Vagina (tissue), 2 donors: ENCODE data around the gene DNAJC9. TPM values are rescaled to one million over a fixed set of nuclear protein-coding genes. Genes with fewer than 3 reads are reported as not detected.

Source experiments
- DNase-seq, 2 donors: peaks; one replicate each; pipeline ENCODE4 v3.0.0-alpha.2; 2017; ENCODE audit errors: extremely low spot score in 2 of 2
- H3K27ac ChIP-seq: fragments of 200-600 bp; sonication (generic); one replicate; pipeline ENCODE4 v1.5.1; 2019
- H3K27me3 ChIP-seq: fragments of 200-600 bp; sonication (generic); one replicate; pipeline ENCODE4 v1.5.1; 2019
- H3K36me3 ChIP-seq, 2 donors: fragments of 200-600 bp; sonication (generic); one replicate each; pipeline ENCODE4 v1.5.1; 2017 to 2019
- H3K4me1 ChIP-seq: fragments of 200-600 bp; sonication (generic); one replicate; pipeline ENCODE4 v1.5.1; 2019
- H3K4me3 ChIP-seq, 2 donors: fragments of 200-600 bp; sonication (generic); 1 replicate in 1 of 2; 2 replicates in 1 of 2; pipeline ENCODE4 v1.5.1; 2016 to 2019
- H3K9me3 ChIP-seq: fragments of 200-600 bp; sonication (generic); one replicate; pipeline ENCODE4 v1.5.1; 2019
- CTCF ChIP-seq, 3 experiments: fragments of 450-650 bp in 2 of 3; fragments of 200-600 bp in 1 of 3; sonication (generic) in 1 of 3; IDR thresholded peaks; one replicate each; pipeline ENCODE4 v1.5.1; 2017 to 2019; ENCODE audit warnings: antibody characterized with exemption in 3 of 3, mild to moderate bottlenecking in 2 of 3, moderate library complexity in 2 of 3
- POLR2A ChIP-seq, 2 donors: fragments of 450-650 bp; IDR thresholded peaks; one replicate each; pipeline ENCODE4 v1.6.1; 2017; ENCODE audit warnings: antibody characterized with exemption in 2 of 2, mild to moderate bottlenecking in 2 of 2, moderate library complexity in 2 of 2
- POLR2AphosphoS5 ChIP-seq, 2 donors: sonication (generic); formaldehyde crosslinking; IDR thresholded peaks; one replicate each; pipeline ENCODE4 v1.9.0; 2017; ENCODE audit warnings: antibody characterized with exemption in 2 of 2, mild to moderate bottlenecking in 2 of 2, low read depth in 1 of 2; ENCODE audit not compliant: insufficient read depth in 1 of 2
- intact Hi-C: fragments of 100-400 bp; cut with DNase I; formaldehyde crosslinking; loops from one replicate; pipeline ENCODE4 v1.15.1; 2023
- total RNA-seq: library from RNA; depleted of rRNA; stranded (reverse); fragments of >200 nt; gene quantifications from one replicate; pipeline ENCODE4 v1.2.3, GENCODE V29; 2016

Gene DNAJC9
- total RNA-seq, 1 donor from 2014 or later = 16.2 TPM

- DNase-seq = no peak
- H3K4me1 ChIP-seq = peaks cover 51% of the 10 kb centered on the region
- no peak for TF ChIP-seq CTCF (IDR thresholded peaks at IDR 0.05)
- no peak for TF ChIP-seq POLR2A (IDR thresholded peaks at IDR 0.05)
- TF ChIP-seq POLR2AphosphoS5 (IDR thresholded peaks at IDR 0.05; ENCODE audit: insufficient read depth in 1 of 2, low read depth in 1 of 2) = no peak
- peaks cover 0 to 21% of the 10 kb centered on the region in 2 donors for H3K36me3 ChIP-seq
- H3K9me3 ChIP-seq = no peaks in the 10 kb centered on the region
- H3K4me3 ChIP-seq = no peak overlapping the region
- peak overlapping the region; percentile 73 for H3K27ac ChIP-seq
- intact Hi-C loops = no loop called here
- no peaks in the 10 kb centered on the region for H3K27me3 ChIP-seq
Observed at GRCh38 chr10:73248259-73248724, 1.2 kb upstream of the DNAJC9 start.

- TF ChIP-seq CTCF (IDR thresholded peaks at IDR 0.05) (no peak), POLR2A (IDR thresholded peaks at IDR 0.05) (no peak), POLR2AphosphoS5 (IDR thresholded peaks at IDR 0.05; ENCODE audit: insufficient read depth in 1 of 2, low read depth in 1 of 2) (peak in 1 of 2 donors; percentile 30)
- peak overlapping the region; percentile 73 to 79 for H3K4me3 ChIP-seq
- no peaks in the 10 kb centered on the region for H3K27me3 ChIP-seq
- peak overlapping the region; percentile 73 for H3K27ac ChIP-seq
- H3K4me1 ChIP-seq = peaks cover 48% of the 10 kb centered on the region
- DNase-seq = no peak
- peaks cover 0 to 27% of the 10 kb centered on the region in 2 donors for H3K36me3 ChIP-seq
- no peaks in the 10 kb centered on the region for H3K9me3 ChIP-seq
- intact Hi-C loops = no loop called here
Observed at GRCh38 chr10:73247509-73248258, 629 bp upstream of the DNAJC9 start.

DNA sequence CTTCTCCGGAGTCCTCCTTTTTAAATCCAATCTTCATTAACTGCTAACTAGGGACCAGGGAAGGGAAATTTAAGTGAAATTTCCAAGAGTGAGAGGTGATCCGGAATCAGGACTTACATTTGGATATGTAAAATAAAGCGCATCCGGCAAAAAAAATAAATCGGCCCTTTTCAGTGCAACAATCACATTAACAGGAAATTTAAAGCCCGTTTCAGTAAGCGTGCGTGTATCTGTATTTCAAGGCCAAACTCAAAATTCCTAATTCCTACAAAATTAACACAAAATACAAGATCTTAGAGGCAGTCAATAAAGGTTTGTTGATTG is 771 bp downstream of the DNAJC9 start:
- TF ChIP-seq POLR2A (IDR thresholded peaks at IDR 0.05) = no peak
- TF ChIP-seq CTCF (IDR thresholded peaks at IDR 0.05) = no peak
- no peak for TF ChIP-seq POLR2AphosphoS5 (IDR thresholded peaks at IDR 0.05; ENCODE audit: insufficient read depth in 1 of 2, low read depth in 1 of 2)
- intact Hi-C loops = no loop called here
- H3K4me3 ChIP-seq = peak overlapping the region; percentile 73 to 79
- H3K9me3 ChIP-seq = no peaks in the 10 kb centered on the region
- H3K36me3 ChIP-seq = peaks cover 0 to 35% of the 10 kb centered on the region in 2 donors
- H3K27me3 ChIP-seq = no peaks in the 10 kb centered on the region
- peaks cover 41% of the 10 kb centered on the region for H3K4me1 ChIP-seq
- no peak for DNase-seq
- peak overlapping the region; percentile 73 for H3K27ac ChIP-seq

GRCh38 chr10:73244866-73245477 is 2.1 kb downstream of the DNAJC9 start:
- Histone ChIP-seq H3K27ac (no peak overlapping the region), H3K4me3 (no peak overlapping the region), H3K4me1 (peaks cover 32% of the 10 kb centered on the region), H3K36me3 (peaks cover 0 to 43% of the 10 kb centered on the region in 2 donors), H3K9me3 (no peaks in the 10 kb centered on the region), H3K27me3 (no peaks in the 10 kb centered on the region)
- DNase-seq = no peak
- intact Hi-C loops = no loop called here
- TF ChIP-seq POLR2AphosphoS5 (IDR thresholded peaks at IDR 0.05; ENCODE audit: insufficient read depth in 1 of 2, low read depth in 1 of 2) (no peak), POLR2A (IDR thresholded peaks at IDR 0.05) (no peak), CTCF (IDR thresholded peaks at IDR 0.05) (no peak)

- Histone ChIP-seq H3K4me1 (peaks cover 7% of the 10 kb centered on the region), H3K9me3 (no peaks in the 10 kb centered on the region), H3K36me3 (peaks cover 0 to 50% of the 10 kb centered on the region in 2 donors), H3K4me3 (no peak overlapping the region), H3K27me3 (no peaks in the 10 kb centered on the region), H3K27ac (no peak overlapping the region)
- no peak for TF ChIP-seq POLR2AphosphoS5 (IDR thresholded peaks at IDR 0.05; ENCODE audit: insufficient read depth in 1 of 2, low read depth in 1 of 2)
- intact Hi-C loops = no loop called here
- no peak for DNase-seq
Observed at GRCh38 chr10:73239908-73240307, 7.1 kb downstream of the DNAJC9 start.
